Left lobe of liver (tissue), 1 donor: ENCODE measurements around the gene CUL4A. TPM values are rescaled to one million over a fixed set of nuclear protein-coding genes. Genes with fewer than 3 reads are reported as not detected.

Experiments used
- total RNA-seq: library from RNA; stranded (reverse); gene quantifications from one replicate; pipeline ENCODE4 v1.2.1, GENCODE V29; 2021
- donor health status: DM: no; HTN: yes; CAD: no.

CUL4A gene
- total RNA-seq, 1 donor from 2014 or later: 30.4 TPM

Other genes with a start within 250 kb of the CUL4A start
- gene MCF2L, start 240.4 kb upstream of the CUL4A start, total RNA-seq: 14.9 TPM
- gene F7, start 103.8 kb upstream of the CUL4A start, total RNA-seq: 99.6 TPM
- gene F10, start 86.8 kb upstream of the CUL4A start, total RNA-seq: 124 TPM
- 50.2 TPM for gene PROZ, start 51.0 kb upstream of the CUL4A start, total RNA-seq
- gene PCID2, start 944 bp upstream of the CUL4A start, total RNA-seq: 14.9 TPM
- gene LAMP1, start 87.6 kb downstream of the CUL4A start, total RNA-seq: 217 TPM
- 38.3 TPM for gene GRTP1, start 154.5 kb downstream of the CUL4A start, total RNA-seq
- 1.2 TPM for gene ADPRHL1, start 243.9 kb downstream of the CUL4A start, total RNA-seq